GM19397 (cell line): ENCODE results near the gene TMTC1.
"Not testable (repeated sequence)": the region's sequence is repeated elsewhere in the genome, so short reads cannot be mapped to it uniquely, and the experiment has no call there.

Source experiments
- ATAC-seq: cut with Tn5 transposase; IDR thresholded peaks from one replicate; pipeline ENCODE4 v1.9.1; 2021; ENCODE audit warnings: mild to moderate bottlenecking, moderate library complexity; ENCODE audit not compliant: unreplicated experiment

TMTC1 gene

GRCh38 chr12:29581631-29582030 lies 202.1 kb downstream of the TMTC1 start:
- no peak for ATAC-seq

GRCh38 chr12:29580971-29581370 lies 202.8 kb downstream of the TMTC1 start:
- ATAC-seq, result no peak

GRCh38 chr12:29578731-29579130 lies 205.0 kb downstream of the TMTC1 start:
- no peak for ATAC-seq

- no peak for ATAC-seq
These were observed 205.7 kb downstream of the TMTC1 start for GRCh38 chr12:29578070-29578469.

- ATAC-seq, result no peak
These were observed 209.2 kb downstream of the TMTC1 start for GRCh38 chr12:29574500-29574899.

GRCh38 chr12:29572938-29573337 lies 210.8 kb downstream of the TMTC1 start:
- no peak for ATAC-seq

GRCh38 chr12:29572464-29572863 lies 211.3 kb downstream of the TMTC1 start:
- no peak for ATAC-seq

GRCh38 chr12:29569132-29569757 lies 214.5 kb downstream of the TMTC1 start:
- no peak for ATAC-seq

- ATAC-seq, result no peak
These were observed 217.3 kb downstream of the TMTC1 start for GRCh38 chr12:29566441-29566840.

GRCh38 chr12:29565727-29566126 lies 218.0 kb downstream of the TMTC1 start:
- ATAC-seq, result no peak

GRCh38 chr12:29564925-29565324 lies 218.8 kb downstream of the TMTC1 start:
- no peak for ATAC-seq

- ATAC-seq, result peak; percentile 52
These were observed 220.1 kb downstream of the TMTC1 start for GRCh38 chr12:29563636-29564035.

GRCh38 chr12:29563071-29563470 lies 220.7 kb downstream of the TMTC1 start:
- ATAC-seq, result no peak

GRCh38 chr12:29562110-29562804 lies 221.5 kb downstream of the TMTC1 start:
- no peak for ATAC-seq

GRCh38 chr12:29561664-29562071 lies 222.1 kb downstream of the TMTC1 start:
- no peak for ATAC-seq

GRCh38 chr12:29559198-29559597 lies 224.5 kb downstream of the TMTC1 start:
- ATAC-seq, result no peak

- no peak for ATAC-seq
These were observed 227.4 kb downstream of the TMTC1 start for GRCh38 chr12:29556363-29556762.

- not testable (repeated sequence) for ATAC-seq
These were observed 228.3 kb downstream of the TMTC1 start for GRCh38 chr12:29555451-29555850.

- no peak for ATAC-seq
These were observed 230.6 kb downstream of the TMTC1 start for GRCh38 chr12:29552994-29553748.

- peak; percentile 95 for ATAC-seq
These were observed 231.3 kb downstream of the TMTC1 start for GRCh38 chr12:29552324-29552927.

- no peak for ATAC-seq
These were observed 231.9 kb downstream of the TMTC1 start for GRCh38 chr12:29551812-29552211.

- no peak for ATAC-seq
These were observed 235.9 kb downstream of the TMTC1 start for GRCh38 chr12:29547864-29548263.
